MM.1S (cell line): Measurements from ENCODE around the gene DIP2C.

Experiments
- CTCF ChIP-seq: fragments of 300-600 bp; sonication (generic); IDR thresholded peaks from 2 replicates; pipeline ENCODE4 v1.5.1; 2016; ENCODE audit warnings: antibody characterized with exemption, low read length, mixed read lengths
- EZH2 ChIP-seq: fragments of 300-600 bp; sonication (generic); optimal IDR thresholded peaks from 2 replicates; pipeline ENCODE3; 2017; ENCODE audit warnings: low read depth, mild to moderate bottlenecking, antibody characterized with exemption, low read length, mixed read lengths
- EZH2phosphoT487 ChIP-seq: fragments of 300-600 bp; sonication (generic); IDR thresholded peaks from 2 replicates; pipeline ENCODE4 v1.6.1; 2018; ENCODE audit warnings: antibody characterized with exemption, low read length

- TF ChIP-seq CTCF (no peak), EZH2 (no peak), EZH2phosphoT487 (no peak)
These were observed 191.5 kb downstream of the DIP2C start for GRCh38 chr10:497898-498451.
